ENCODE data around the gene PCDHGA2. TPM values are rescaled to one million over a fixed set of nuclear protein-coding genes. Genes with fewer than 3 reads are reported as not detected.

Gene PCDHGA2
- total RNA-seq (2014; rRNA removed; shearing (Covaris generic)) = 0.66 and 1.0 TPM in 2 replicates

GRCh38 chr5:141338538-141339306 lies at the start of gene PCDHGA2:
Gene PCDHGA2, plus strand, starts transcription at chr5:141338760.

GRCh38 chr5:141303756-141304155 lies 34.8 kb upstream of the PCDHGA2 start, which contains the start of gene SLC25A2:
Gene SLC25A2, minus strand, starts transcription at chr5:141304049. Its CDS starts 184 bp downstream, at chr5:141303865.

GRCh38 chr5:141320225-141321169 lies 18.1 kb upstream of the PCDHGA2 start, which contains the start of gene TAF7:
Gene TAF7, minus strand, starts transcription at chr5:141320784. Its CDS starts 740 bp downstream, at chr5:141320044.

GRCh38 chr5:141330299-141331080 lies 8.1 kb upstream of the PCDHGA2 start, which contains the start of gene PCDHGA1:
Gene PCDHGA1, plus strand, starts transcription at chr5:141330514.

GRCh38 chr5:141343242-141343952 lies 4.8 kb downstream of the PCDHGA2 start, which contains the start of gene PCDHGA3:
Gene PCDHGA3, plus strand, starts transcription at chr5:141343829. Its CDS starts 205 bp downstream, at chr5:141344034.

GRCh38 chr5:141349917-141350619 lies 11.5 kb downstream of the PCDHGA2 start, which contains the start of gene PCDHGB1:
Gene PCDHGB1, plus strand, starts transcription at chr5:141350099. Its CDS starts 162 bp downstream, at chr5:141350261.

GRCh38 chr5:141354900-141355469 lies 16.4 kb downstream of the PCDHGA2 start, which contains the start of gene PCDHGA4:
Gene PCDHGA4, plus strand, starts transcription at chr5:141355021. Its CDS starts 87 bp downstream, at chr5:141355108.

GRCh38 chr5:141359790-141360426 lies 21.3 kb downstream of the PCDHGA2 start, which contains the start of gene PCDHGB2:
Gene PCDHGB2, plus strand, starts transcription at chr5:141359994. Its CDS starts 142 bp downstream, at chr5:141360136.

GRCh38 chr5:141363952-141364660 lies 25.5 kb downstream of the PCDHGA2 start, which contains the start of gene PCDHGA5:
Gene PCDHGA5, plus strand, starts transcription at chr5:141364162. Its CDS starts 169 bp downstream, at chr5:141364331.

GRCh38 chr5:141369994-141370848 lies 31.7 kb downstream of the PCDHGA2 start, which contains the start of gene PCDHGB3:
Gene PCDHGB3, plus strand, starts transcription at chr5:141370242. Its CDS starts 153 bp downstream, at chr5:141370395.

GRCh38 chr5:141373673-141374317 lies 35.2 kb downstream of the PCDHGA2 start, which contains the start of gene PCDHGA6:
Gene PCDHGA6, plus strand, starts transcription at chr5:141373891. Its CDS starts 193 bp downstream, at chr5:141374084.

GRCh38 chr5:141382469-141383294 lies 44.1 kb downstream of the PCDHGA2 start, which contains the start of gene PCDHGA7:
Gene PCDHGA7, plus strand, starts transcription at chr5:141382742. Its CDS starts 158 bp downstream, at chr5:141382900.

GRCh38 chr5:141387557-141388311 lies 49.2 kb downstream of the PCDHGA2 start, which contains the start of gene PCDHGB4:
Gene PCDHGB4, plus strand, starts transcription at chr5:141387698. Its CDS starts 187 bp downstream, at chr5:141387885.

GRCh38 chr5:141392429-141393198 lies 54.1 kb downstream of the PCDHGA2 start, which contains the start of gene PCDHGA8:
Gene PCDHGA8, plus strand, starts transcription at chr5:141392633. Its CDS starts 181 bp downstream, at chr5:141392814.

All from A375 (cell line).